GM10248 (cell line): ENCODE results near the gene FRMD6.
A peak's percentile ranks its signal among the peaks of the same experiment; 100 is the strongest.
"Not testable (repeated sequence)": the region's sequence is repeated elsewhere in the genome, so short reads cannot be mapped to it uniquely, and the experiment has no call there.

ENCODE experiments used
- CTCF ChIA-PET: fragments of 300-600 bp; sonication (Branson Sonifier 250); formaldehyde crosslinking; extraction: SDS; loops from one replicate; lab custom pipeline; 2021; ENCODE audit warnings: antibody characterized with exemption; lab: Yijun Ruan, JAX
- POLR2A ChIA-PET: fragments of 350-650 bp; sonication (Branson Sonifier 250); formaldehyde crosslinking; extraction: SDS; loops from one replicate; lab custom pipeline; 2020; ENCODE audit warnings: antibody characterized with exemption; lab: Yijun Ruan, JAX
- DNase-seq: peaks from one replicate; pipeline ENCODE4 v3.0.0; 2012; ENCODE audit errors: extremely low spot score
- CTCF ChIP-seq: IDR thresholded peaks from 2 replicates; pipeline ENCODE4 v1.5.1; 2012; ENCODE audit warnings: mild to moderate bottlenecking, low read depth; ENCODE audit errors: extremely low read depth, missing control alignments, control extremely low read depth

The FRMD6 gene

GRCh38 chr14:51750542-51750941 lies 98.8 kb downstream of the FRMD6 start:
- ChIA-PET CTCF (interaction anchor here (0.8 to 0.9 kb wide), 3 partner anchors 20 to 467 kb away, joined by 3 read pairs; no protein-coding TSS in a partner anchor), POLR2A (no interaction called here)

GRCh38 chr14:51751611-51752345 lies 100.1 kb downstream of the FRMD6 start:
- POLR2A ChIA-PET, CTCF ChIA-PET, DNase-seq: not testable (repeated sequence)

More at GRCh38 chr14:51750542-51750941, 98.8 kb downstream of the FRMD6 start:
- TF ChIP-seq CTCF, result peak; percentile 13
- no peak for DNase-seq

GRCh38 chr14:51757756-51758155 lies 106.0 kb downstream of the FRMD6 start:
- DNase-seq, POLR2A ChIA-PET, CTCF ChIA-PET: not testable (repeated sequence)

- POLR2A ChIA-PET, result no interaction called here
- CTCF ChIA-PET, result no interaction called here
- no peak for DNase-seq
- TF ChIP-seq CTCF, result no peak
Observed at GRCh38 chr14:51759950-51760349, 108.2 kb downstream of the FRMD6 start.

GRCh38 chr14:51765726-51766125 lies 114.0 kb downstream of the FRMD6 start:
- POLR2A ChIA-PET, DNase-seq: not testable (repeated sequence)
- CTCF ChIA-PET, result interaction anchor here (0.9 to 1.7 kb wide), 4 partner anchors 10 to 28 kb away, joined by 3 to 4 read pairs (median 4); no protein-coding TSS in a partner anchor

GRCh38 chr14:51766586-51766985 lies 114.9 kb downstream of the FRMD6 start:
- DNase-seq, POLR2A ChIA-PET: not testable (repeated sequence)
- CTCF ChIA-PET, result interaction anchor here (1.6 to 1.7 kb wide), 2 partner anchors 9 to 27 kb away, joined by 4 read pairs; no protein-coding TSS in a partner anchor

- CTCF ChIA-PET, DNase-seq: not testable (repeated sequence)
Observed at GRCh38 chr14:51769261-51769660, 117.6 kb downstream of the FRMD6 start.

GRCh38 chr14:51774209-51774608 lies 122.5 kb downstream of the FRMD6 start:
- POLR2A ChIA-PET, result no interaction called here
- no peak for DNase-seq
- CTCF ChIA-PET, result interaction anchor here (7.6 kb wide), 1 partner anchor 492 kb away, joined by 99 read pairs; no protein-coding TSS in a partner anchor

More at GRCh38 chr14:51769261-51769660, 117.6 kb downstream of the FRMD6 start:
- POLR2A ChIA-PET, result not testable (repeated sequence)

More at GRCh38 chr14:51774209-51774608, 122.5 kb downstream of the FRMD6 start:
- TF ChIP-seq CTCF, result no peak
